Nucleus accumbens (tissue), 56 donors: ENCODE results near the gene ST3GAL4.
"Not testable (repeated sequence)": the region's sequence is repeated elsewhere in the genome, so short reads cannot be mapped to it uniquely, and the experiment has no call there.

ENCODE experiments used
- DNase-seq, 56 donors: peaks; one replicate each; lab custom pipeline; 2025; lab: John Stamatoyannopoulos, UW

ST3GAL4 gene

GRCh38 chr11:126345283-126345682, 10.2 kb upstream of the ST3GAL4 start:
- no peak for DNase-seq

GRCh38 chr11:126345759-126346585, 9.5 kb upstream of the ST3GAL4 start:
- DNase-seq: no peak

GRCh38 chr11:126346586-126346940, 8.9 kb upstream of the ST3GAL4 start:
- no peak for DNase-seq

- DNase-seq: not testable (repeated sequence)
Measured at GRCh38 chr11:126346946-126347345, 8.5 kb upstream of the ST3GAL4 start.

- DNase-seq: no peak
Measured at GRCh38 chr11:126347751-126348668, 7.5 kb upstream of the ST3GAL4 start.

GRCh38 chr11:126348806-126349582, 6.5 kb upstream of the ST3GAL4 start:
- no peak for DNase-seq

GRCh38 chr11:126350836-126351235, 4.7 kb upstream of the ST3GAL4 start:
- no peak for DNase-seq

- no peak for DNase-seq
Measured at GRCh38 chr11:126352163-126352562, 3.3 kb upstream of the ST3GAL4 start.

- no peak for DNase-seq
Measured at GRCh38 chr11:126352934-126353801, 2.3 kb upstream of the ST3GAL4 start.

- DNase-seq: no peak
Measured at GRCh38 chr11:126354631-126355323, 709 bp upstream of the ST3GAL4 start.

GRCh38 chr11:126355926-126356897, 726 bp downstream of the ST3GAL4 start:
- DNase-seq: peak in 53 of 56 donors; percentile 29 to 89 (median 71)

GRCh38 chr11:126357055-126357962, 1.8 kb downstream of the ST3GAL4 start:
- peak in 3 of 56 donors; percentile 35 to 49 (median 41) for DNase-seq

GRCh38 chr11:126357969-126358762, 2.7 kb downstream of the ST3GAL4 start:
- peak in 3 of 56 donors; percentile 7 to 16 (median 12) for DNase-seq

- DNase-seq: no peak
Measured at GRCh38 chr11:126358763-126359160, 3.3 kb downstream of the ST3GAL4 start.

GRCh38 chr11:126359431-126360048, 4.1 kb downstream of the ST3GAL4 start:
- DNase-seq: peak in 39 of 56 donors; percentile 13 to 76 (median 43)
